ENCODE results near the gene FOXJ3. TPM values are rescaled to one million over a fixed set of nuclear protein-coding genes. Genes with fewer than 3 reads are reported as not detected.

The FOXJ3 gene
- total RNA-seq, 1 donor: 86.7 TPM

- no peak overlapping the region for H3K4me3 ChIP-seq (ENCODE audit: low read length)
- H3K9me3 ChIP-seq (ENCODE audit: low read depth, low read length): no peaks in the 10 kb centered on the region
- H3K27me3 ChIP-seq (ENCODE audit: insufficient read depth, low read length): no peaks in the 10 kb centered on the region
- H3K4me1 ChIP-seq (ENCODE audit: insufficient read depth, low read length): no peaks in the 10 kb centered on the region
Observed at GRCh38 chr1:42183957-42184268, 151.1 kb downstream of the FOXJ3 start.

DNA sequence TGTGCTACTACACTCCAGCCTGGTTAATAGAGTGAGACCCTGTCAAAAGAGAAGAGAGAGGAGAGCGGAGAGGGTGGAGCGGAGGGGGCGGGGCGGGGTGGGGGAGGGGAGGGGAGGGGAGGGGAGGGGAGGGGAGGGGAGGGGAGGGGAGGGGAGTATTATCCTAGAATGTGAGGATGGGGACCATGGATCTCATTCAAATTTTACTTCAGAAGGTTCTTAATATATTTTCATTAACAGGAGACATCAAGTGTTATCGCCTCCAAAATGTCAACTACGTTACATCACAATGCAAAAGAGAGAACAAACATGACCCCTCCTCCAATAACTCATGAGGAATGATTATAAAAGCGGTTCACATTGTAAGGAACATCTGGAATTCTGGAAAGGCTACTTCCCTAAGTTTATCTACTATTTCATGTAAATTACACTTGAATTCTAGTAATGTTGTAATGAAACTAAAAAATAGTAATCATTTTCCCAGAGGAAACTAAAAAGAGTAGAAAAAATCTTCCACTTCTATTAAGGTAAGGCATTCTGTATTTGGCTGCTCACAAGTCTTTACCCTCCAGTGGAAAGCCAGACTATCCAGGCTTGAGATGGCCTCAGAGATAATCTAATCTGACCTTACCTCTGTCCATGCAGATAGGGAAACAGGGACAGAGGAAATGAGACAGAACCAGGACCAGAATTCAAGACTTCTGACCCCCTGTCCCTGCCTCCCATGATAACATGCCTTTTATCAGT is 151.7 kb downstream of the FOXJ3 start:
- Histone ChIP-seq H3K27me3 (ENCODE audit: insufficient read depth, low read length) (no peaks in the 10 kb centered on the region), H3K4me3 (ENCODE audit: low read length) (no peak overlapping the region), H3K9me3 (ENCODE audit: low read depth, low read length) (no peaks in the 10 kb centered on the region), H3K4me1 (ENCODE audit: insufficient read depth, low read length) (no peaks in the 10 kb centered on the region)

DNA sequence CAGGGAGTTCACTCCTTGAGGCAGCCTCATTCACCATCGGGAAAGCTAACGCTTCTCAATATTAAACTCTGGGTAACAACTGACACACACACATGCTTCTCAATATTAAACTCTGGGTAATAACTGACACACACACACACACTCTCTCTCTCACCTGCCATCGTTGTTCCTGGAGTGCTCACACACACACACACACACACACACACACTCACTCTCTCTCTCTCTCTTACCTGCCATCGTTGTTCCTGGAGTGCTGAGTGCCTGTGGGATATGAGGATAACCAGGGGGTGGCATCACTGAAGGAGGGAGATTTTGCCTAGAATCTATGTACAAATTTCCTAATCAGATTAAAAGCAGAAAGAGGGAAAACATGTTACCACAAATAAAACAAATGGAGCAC is 153.3 kb downstream of the FOXJ3 start:
- Histone ChIP-seq H3K4me3 (ENCODE audit: low read length) (no peak overlapping the region), H3K9me3 (ENCODE audit: low read depth, low read length) (no peaks in the 10 kb centered on the region), H3K27me3 (ENCODE audit: insufficient read depth, low read length) (no peaks in the 10 kb centered on the region), H3K4me1 (ENCODE audit: insufficient read depth, low read length) (no peaks in the 10 kb centered on the region)

DNA sequence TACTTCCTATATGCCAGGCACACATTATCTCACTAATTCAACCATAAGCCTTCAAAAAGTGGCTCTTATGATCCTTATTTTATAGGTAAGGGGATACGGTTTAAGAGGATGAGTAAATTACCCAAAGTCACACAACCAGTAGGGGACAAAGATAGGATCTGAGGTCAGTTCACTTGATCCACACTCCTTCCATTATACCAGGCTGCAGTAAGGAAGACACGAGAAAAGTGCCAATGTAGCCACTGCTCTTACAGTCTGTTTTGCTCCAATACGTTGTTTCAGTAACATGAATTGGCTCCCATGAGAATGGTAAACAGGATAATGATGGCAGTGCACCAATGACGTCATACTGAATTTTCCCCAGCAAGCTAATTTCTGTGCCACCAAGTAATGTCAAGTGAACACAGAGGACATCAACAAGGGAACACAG is 155.1 kb downstream of the FOXJ3 start:
- Histone ChIP-seq H3K4me3 (ENCODE audit: low read length) (no peak overlapping the region), H3K9me3 (ENCODE audit: low read depth, low read length) (no peaks in the 10 kb centered on the region)

GRCh38 chr1:42179275-42179674 is 155.8 kb downstream of the FOXJ3 start:
- Histone ChIP-seq H3K9me3 (ENCODE audit: low read depth, low read length) (no peaks in the 10 kb centered on the region), H3K27me3 (ENCODE audit: insufficient read depth, low read length) (no peaks in the 10 kb centered on the region), H3K4me1 (ENCODE audit: insufficient read depth, low read length) (no peaks in the 10 kb centered on the region)

More for the DNA sequence above, 155.1 kb downstream of the FOXJ3 start:
- Histone ChIP-seq H3K27me3 (ENCODE audit: insufficient read depth, low read length) (no peaks in the 10 kb centered on the region), H3K4me1 (ENCODE audit: insufficient read depth, low read length) (no peaks in the 10 kb centered on the region)

GRCh38 chr1:42178249-42178648 is 156.8 kb downstream of the FOXJ3 start:
- Histone ChIP-seq H3K27me3 (ENCODE audit: insufficient read depth, low read length) (no peaks in the 10 kb centered on the region), H3K4me3 (ENCODE audit: low read length) (no peak overlapping the region), H3K4me1 (ENCODE audit: insufficient read depth, low read length) (no peaks in the 10 kb centered on the region), H3K9me3 (ENCODE audit: low read depth, low read length) (no peaks in the 10 kb centered on the region)

More at GRCh38 chr1:42179275-42179674, 155.8 kb downstream of the FOXJ3 start:
- no peak overlapping the region for H3K4me3 ChIP-seq (ENCODE audit: low read length)

DNA sequence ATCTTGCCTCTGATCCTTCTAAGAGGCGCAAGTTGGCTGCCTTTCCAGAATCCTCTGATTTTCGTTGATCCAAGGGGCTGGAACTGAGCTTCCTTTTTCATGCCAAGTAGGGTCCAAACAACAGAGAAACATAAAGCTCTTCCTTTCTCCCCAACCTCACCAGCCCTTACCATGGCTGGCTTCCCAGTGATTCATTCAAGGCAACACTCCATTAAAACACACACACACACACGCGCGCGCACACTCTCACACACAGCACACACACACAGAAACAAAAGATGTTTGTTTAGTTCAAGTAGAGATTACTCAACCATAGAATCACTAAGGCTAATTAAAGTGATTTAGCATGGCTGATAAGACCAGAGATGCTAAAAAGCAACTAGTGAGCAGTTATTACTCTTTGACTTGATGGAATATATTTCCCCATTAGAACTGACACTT is 157.5 kb downstream of the FOXJ3 start:
- no peaks in the 10 kb centered on the region for H3K9me3 ChIP-seq (ENCODE audit: low read depth, low read length)
- no peaks in the 10 kb centered on the region for H3K27me3 ChIP-seq (ENCODE audit: insufficient read depth, low read length)
- no peaks in the 10 kb centered on the region for H3K4me1 ChIP-seq (ENCODE audit: insufficient read depth, low read length)
- no peak overlapping the region for H3K4me3 ChIP-seq (ENCODE audit: low read length)

DNA sequence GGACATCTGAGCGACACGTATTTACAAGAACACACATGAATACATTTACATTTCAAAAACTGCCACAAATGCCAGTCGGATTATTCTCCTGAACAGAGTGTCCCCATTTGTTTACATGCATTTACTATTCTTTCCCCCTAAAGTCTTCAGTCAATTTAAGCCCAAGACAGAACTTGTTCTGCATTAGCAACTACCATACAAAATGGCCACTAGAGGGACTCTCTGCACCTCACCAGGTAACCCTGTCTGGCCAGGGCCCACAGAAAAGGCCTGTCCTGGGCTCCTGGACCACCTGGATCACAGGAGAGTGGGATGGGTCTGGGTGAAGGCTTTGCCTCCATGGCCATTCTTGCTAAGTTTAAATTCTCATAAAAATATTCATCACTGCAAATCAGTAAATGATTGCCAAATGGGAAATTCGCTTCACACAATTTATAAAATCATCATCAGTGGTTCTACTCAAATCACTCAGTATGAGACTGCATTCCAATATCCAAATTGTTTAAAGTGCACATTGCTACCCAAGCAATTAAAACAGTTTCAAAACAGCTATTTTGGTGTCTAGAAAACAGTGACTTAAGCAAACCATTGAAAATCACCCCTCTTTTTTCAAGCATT is 158.0 kb downstream of the FOXJ3 start:
- Histone ChIP-seq H3K27me3 (ENCODE audit: insufficient read depth, low read length) (no peaks in the 10 kb centered on the region), H3K4me1 (ENCODE audit: insufficient read depth, low read length) (no peaks in the 10 kb centered on the region), H3K4me3 (ENCODE audit: low read length) (no peak overlapping the region), H3K9me3 (ENCODE audit: low read depth, low read length) (no peaks in the 10 kb centered on the region)

DNA sequence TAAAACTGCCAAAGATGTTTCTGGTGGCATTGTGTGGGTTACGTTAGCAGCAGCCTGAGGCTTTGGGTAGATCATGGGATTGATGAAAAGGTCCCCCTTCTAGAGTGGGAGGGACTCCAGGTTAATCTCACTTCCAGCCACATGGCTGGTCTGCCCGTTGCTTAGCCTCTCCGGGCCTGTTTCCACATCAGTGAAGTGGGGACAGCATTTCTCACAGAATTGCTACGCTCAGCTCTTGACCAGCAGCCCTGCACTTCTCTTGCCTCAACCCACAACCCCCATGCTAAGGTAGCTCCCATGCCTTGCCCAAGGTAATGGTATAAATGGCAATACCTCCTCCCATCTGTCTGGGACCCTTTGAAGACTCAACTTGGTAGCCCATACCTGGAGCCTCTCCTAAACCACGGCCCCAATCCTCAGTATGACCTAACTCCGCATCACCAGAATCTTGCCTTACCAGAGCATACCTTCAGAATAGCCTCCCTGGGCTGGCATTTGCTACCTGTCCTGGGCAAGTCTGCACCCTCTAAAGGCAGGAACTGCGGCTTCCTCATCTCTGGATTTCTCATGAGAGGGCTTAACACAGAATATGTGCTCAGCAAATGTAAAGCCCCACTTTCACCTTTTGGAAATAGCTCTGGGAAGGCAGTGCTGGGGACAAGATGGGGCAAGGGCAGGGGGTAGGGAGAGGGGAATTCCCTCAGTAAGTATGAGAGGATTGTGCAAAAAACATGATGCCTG is 159.6 kb downstream of the FOXJ3 start:
- Histone ChIP-seq H3K27me3 (ENCODE audit: insufficient read depth, low read length) (no peaks in the 10 kb centered on the region), H3K9me3 (ENCODE audit: low read depth, low read length) (no peaks in the 10 kb centered on the region), H3K4me1 (ENCODE audit: insufficient read depth, low read length) (no peaks in the 10 kb centered on the region), H3K4me3 (ENCODE audit: low read length) (no peak overlapping the region)

GRCh38 chr1:42173961-42174735 is 160.9 kb downstream of the FOXJ3 start:
- H3K4me1 ChIP-seq (ENCODE audit: insufficient read depth, low read length): no peaks in the 10 kb centered on the region
- no peaks in the 10 kb centered on the region for H3K27me3 ChIP-seq (ENCODE audit: insufficient read depth, low read length)
- H3K4me3 ChIP-seq (ENCODE audit: low read length): no peak overlapping the region
- H3K9me3 ChIP-seq (ENCODE audit: low read depth, low read length): no peaks in the 10 kb centered on the region

DNA sequence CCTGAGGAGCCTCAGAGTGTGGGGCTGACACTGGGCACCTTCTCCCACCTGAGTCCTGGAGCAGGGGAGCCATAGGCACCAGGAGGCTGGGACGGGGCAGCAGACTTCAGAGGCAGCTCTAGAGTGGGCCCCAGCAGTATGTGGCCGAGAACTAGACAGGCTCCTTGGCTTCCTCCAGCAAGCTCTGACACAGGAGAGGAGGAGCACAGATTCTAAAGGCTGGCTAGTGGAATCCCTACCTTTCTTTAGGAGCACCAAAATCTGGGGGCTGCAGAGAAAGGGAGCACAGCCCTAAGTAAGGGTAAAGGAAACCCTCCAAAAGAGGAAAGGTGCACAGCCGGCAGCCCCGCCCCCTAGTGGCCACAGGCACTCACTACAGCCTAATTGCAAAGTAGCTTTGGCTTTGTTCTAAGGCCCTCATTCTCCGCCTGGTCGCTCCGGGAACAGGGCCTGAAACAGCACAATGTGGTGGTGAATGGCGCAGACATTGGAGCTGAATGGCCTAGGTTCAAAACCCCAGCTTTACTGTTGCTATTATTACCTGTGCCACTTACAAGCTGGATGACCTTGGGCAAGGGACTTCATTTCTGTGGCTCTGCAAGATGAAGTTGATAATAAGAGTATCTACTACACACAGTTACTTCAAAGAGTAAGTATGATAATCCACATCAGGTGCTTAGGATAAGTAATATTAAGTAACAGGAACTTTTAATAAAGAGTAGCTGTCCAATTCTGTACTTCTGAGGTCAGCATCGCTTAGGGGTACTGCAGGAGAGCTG is 161.7 kb downstream of the FOXJ3 start:
- H3K9me3 ChIP-seq (ENCODE audit: low read depth, low read length): no peaks in the 10 kb centered on the region
- H3K27me3 ChIP-seq (ENCODE audit: insufficient read depth, low read length): no peaks in the 10 kb centered on the region
- no peak overlapping the region for H3K4me3 ChIP-seq (ENCODE audit: low read length)
- H3K4me1 ChIP-seq (ENCODE audit: insufficient read depth, low read length): no peaks in the 10 kb centered on the region

- Histone ChIP-seq H3K4me1 (ENCODE audit: insufficient read depth, low read length) (no peaks in the 10 kb centered on the region), H3K9me3 (ENCODE audit: low read depth, low read length) (no peaks in the 10 kb centered on the region), H3K4me3 (ENCODE audit: low read length) (no peak overlapping the region), H3K27me3 (ENCODE audit: insufficient read depth, low read length) (no peaks in the 10 kb centered on the region)
Observed at GRCh38 chr1:42172381-42173133, 162.5 kb downstream of the FOXJ3 start.

DNA sequence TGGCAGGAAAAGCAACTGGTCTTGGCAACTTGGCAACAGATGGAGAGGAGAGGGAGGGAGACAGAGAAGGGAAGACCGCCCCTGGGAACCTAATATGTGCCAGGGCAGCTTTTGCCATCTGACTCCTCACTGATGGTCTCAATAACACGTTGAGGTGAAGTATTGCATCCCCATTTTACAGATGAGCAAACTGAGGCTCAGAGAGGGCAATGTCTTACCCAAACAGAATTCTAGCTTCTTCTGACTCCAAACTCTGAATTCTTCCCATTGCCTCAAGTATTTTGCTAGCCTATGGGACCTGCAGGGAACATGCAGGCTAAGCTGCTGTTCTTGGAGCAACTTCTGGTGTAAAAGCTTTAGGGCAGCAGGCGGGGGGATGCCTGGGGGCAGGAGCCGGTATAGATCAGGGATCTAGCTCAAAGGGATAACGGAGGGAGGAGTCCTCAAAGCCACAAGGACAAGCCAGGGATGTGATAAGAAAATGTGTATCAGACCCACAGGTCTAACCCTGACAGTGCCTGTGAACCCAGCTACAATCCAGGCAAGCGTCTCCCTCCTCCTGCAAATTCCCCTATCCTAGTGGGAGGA is 163.3 kb downstream of the FOXJ3 start:
- no peaks in the 10 kb centered on the region for H3K4me1 ChIP-seq (ENCODE audit: insufficient read depth, low read length)
- H3K9me3 ChIP-seq (ENCODE audit: low read depth, low read length): no peaks in the 10 kb centered on the region
- H3K27me3 ChIP-seq (ENCODE audit: insufficient read depth, low read length): no peaks in the 10 kb centered on the region
- no peak overlapping the region for H3K4me3 ChIP-seq (ENCODE audit: low read length)
